TTC549 (cell line): ENCODE results near the gene TAS2R60.
"Not testable (repeated sequence)": the region's sequence is repeated elsewhere in the genome, so short reads cannot be mapped to it uniquely, and the experiment has no call there.

ENCODE experiments used
- FAIRE-seq: peaks from 2 replicates; lab custom pipeline; 2012; peaks lifted over from hg19 to GRCh38; lab: Jason Lieb, UNC

Gene TAS2R60

GRCh38 chr7:143411976-143412708, 31.1 kb upstream of the TAS2R60 start:
- FAIRE-seq, result no peak

DNA sequence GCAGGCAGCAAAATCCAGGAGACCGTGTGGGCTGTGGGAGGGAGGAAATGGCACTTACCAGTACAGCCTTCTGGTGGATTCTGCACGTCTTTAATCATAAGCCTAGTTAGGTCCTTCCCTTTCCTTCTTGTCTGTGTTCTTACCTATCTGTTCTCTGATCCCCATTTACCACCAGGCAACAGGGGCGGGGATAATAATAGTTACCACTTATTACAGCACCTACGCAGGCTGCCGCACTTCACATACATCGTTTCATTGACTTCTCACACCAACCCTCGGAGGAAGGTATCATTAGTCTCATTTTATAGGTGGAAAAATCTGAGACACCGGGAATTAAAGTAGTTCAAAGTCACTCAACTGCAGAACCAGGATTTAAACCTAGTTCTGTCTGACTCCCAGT, 30.1 kb upstream of the TAS2R60 start:
- FAIRE-seq, result no peak

DNA sequence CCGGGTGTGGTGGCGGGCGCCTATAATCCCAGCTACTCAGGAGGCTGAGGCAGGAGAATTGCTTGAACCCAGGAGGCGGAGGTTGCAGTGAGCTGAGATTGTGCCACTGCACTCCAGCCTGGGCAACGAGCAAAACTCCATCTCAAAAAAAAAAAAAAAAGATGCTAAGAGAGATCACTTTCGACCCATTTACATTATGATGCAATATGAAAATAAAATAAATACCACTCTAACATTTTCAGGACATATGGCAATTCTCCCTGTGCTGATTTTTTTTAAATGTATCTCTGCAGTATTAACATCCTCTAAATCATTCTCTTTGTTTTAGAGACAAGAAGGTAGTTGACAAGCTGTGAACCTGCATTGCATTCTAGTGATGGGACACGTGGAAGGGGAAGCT, 28.0 kb upstream of the TAS2R60 start:
- FAIRE-seq, result not testable (repeated sequence)

GRCh38 chr7:143415742-143416397, 27.4 kb upstream of the TAS2R60 start:
- FAIRE-seq, result no peak

GRCh38 chr7:143416565-143417149, 26.6 kb upstream of the TAS2R60 start:
- peak; percentile 51 for FAIRE-seq

DNA sequence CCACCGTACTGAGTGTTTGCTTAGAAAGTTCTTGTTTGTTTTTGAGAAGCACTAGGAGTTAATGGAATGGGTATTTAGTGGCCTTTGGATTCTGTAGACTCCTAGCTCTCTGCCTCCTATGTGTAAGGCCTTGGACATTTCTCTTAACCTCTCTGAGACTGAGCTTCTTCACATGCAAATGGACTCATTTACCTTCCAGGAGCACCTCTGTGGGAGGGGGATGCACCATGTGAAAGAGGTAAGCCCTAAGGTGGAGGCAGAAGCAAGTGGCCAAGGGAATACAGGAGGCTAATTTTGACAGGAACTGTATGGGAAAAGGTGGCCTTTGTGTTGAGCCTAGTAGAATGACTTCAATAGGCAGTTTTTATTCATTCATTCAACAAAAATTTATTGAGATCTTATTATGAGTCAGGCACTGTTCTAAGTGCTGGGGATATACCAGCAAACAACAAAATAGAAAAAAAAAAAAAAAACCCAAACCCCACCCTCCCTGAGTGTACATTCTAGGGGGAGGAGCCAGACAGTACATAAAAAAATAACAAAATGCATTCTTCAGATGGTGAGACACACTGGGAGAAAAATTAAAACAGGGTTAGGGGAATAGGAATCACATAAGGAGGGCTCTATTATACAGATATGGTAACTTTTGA, 25.4 kb upstream of the TAS2R60 start:
- no peak for FAIRE-seq

DNA sequence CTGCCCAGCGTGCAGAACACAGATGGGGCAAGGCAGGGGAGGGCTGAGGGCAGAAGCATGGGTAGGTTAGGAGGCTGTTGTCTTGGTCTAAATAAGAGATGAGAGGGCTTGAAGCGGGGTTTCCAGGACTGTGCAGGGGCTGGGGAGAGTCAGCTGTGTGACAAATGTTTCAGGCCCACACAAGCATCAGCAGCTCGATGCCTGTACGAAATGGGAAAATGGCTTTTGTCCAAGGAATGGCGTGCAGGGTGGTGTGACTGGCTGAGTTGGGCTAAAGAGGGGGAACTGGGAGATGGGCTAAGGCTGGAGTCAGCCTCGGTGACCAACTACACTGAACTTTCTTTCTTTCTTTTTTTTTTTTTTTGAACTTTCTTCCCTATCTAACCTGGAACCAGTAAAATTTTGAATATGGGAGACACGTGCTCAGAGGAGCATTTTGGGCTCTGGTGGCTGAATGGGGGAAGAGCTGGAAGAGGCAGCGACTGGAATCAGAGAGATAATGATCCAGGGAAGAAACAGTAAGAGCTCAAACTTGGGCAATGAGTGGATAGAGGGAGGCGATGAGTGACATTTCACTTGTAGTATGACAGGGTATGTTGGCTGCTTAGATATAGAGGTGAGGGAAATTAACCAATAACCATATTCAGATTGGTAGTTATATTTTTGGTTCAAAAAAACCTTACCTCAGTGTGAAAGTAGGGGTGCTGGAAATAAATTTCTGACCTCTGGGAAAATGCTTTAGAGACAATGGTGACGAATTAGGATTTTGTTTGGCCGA, 24.4 kb upstream of the TAS2R60 start:
- FAIRE-seq, result no peak

GRCh38 chr7:143419880-143420279, 23.4 kb upstream of the TAS2R60 start:
- no peak for FAIRE-seq

DNA sequence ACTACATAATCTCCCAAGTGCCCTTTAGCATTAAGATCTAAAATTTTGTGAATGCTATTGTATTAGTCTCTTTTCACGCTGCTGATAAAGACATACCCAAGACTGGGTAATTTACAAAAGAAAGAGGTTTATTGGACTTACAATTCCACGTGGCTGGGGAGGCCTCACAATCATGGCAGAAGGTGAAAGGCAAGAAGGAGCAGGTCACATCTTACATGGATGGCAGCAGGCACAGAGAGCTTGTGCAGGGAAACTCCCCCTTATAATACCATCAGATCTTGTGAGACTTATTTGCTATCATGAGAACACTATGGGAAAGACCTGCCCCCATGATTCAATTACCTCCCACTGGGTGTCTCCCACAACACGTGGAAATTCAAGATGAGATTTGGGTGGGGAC, 22.6 kb upstream of the TAS2R60 start:
- not testable (repeated sequence) for FAIRE-seq

DNA sequence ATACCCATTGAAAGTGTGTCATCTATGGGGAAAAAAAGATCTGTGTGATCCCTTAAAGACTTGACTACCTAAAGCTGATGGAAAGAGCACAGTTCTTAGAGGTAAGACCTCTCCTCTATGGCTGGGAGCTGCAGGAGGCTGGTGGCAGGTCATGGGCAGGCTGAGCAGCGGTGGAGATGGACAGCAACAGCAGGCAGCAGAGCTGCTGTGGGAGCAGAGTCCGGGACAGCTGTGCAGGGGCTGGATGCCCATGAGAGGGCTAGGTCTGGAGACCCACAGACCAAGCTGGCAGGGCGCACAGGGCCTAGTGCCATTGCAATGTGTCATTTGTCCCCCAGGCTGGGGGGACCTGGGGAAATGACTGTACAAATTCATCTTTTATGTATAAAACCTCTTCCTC, 21.2 kb upstream of the TAS2R60 start:
- no peak for FAIRE-seq

- FAIRE-seq, result not testable (repeated sequence)
Measured at GRCh38 chr7:143424476-143424875, 18.8 kb upstream of the TAS2R60 start.

DNA sequence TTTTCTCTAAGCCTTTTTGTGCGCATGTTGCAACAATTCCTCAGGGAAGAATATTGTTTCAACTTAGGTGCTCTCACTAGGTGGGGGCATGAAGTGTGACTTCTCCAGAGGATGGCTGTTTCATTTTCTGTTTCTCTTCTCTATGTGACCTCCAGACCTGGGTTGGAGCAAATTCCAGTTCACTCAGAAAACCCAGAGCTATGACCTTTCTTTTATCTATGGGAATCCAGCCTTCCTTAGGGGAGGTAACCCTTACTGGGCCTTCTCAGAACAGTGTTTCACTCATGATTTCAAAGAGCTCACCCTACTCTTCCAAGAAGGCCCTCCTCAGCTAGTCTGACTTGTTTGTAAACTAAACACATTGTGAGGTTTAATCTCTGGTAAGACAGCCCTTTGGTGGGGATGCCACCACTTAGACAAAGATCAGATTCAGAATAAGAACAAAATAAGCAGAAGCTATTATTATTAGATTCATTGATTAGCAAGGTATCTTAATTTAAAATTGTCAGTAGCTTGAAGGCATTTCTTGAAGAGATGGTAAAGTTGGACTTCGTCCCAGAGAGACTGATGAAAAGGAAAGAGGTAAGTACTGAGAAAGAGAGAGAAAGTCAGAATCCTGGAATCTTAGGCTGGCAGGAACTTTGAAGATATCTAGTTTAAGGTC, 16.6 kb upstream of the TAS2R60 start:
- FAIRE-seq, result no peak

DNA sequence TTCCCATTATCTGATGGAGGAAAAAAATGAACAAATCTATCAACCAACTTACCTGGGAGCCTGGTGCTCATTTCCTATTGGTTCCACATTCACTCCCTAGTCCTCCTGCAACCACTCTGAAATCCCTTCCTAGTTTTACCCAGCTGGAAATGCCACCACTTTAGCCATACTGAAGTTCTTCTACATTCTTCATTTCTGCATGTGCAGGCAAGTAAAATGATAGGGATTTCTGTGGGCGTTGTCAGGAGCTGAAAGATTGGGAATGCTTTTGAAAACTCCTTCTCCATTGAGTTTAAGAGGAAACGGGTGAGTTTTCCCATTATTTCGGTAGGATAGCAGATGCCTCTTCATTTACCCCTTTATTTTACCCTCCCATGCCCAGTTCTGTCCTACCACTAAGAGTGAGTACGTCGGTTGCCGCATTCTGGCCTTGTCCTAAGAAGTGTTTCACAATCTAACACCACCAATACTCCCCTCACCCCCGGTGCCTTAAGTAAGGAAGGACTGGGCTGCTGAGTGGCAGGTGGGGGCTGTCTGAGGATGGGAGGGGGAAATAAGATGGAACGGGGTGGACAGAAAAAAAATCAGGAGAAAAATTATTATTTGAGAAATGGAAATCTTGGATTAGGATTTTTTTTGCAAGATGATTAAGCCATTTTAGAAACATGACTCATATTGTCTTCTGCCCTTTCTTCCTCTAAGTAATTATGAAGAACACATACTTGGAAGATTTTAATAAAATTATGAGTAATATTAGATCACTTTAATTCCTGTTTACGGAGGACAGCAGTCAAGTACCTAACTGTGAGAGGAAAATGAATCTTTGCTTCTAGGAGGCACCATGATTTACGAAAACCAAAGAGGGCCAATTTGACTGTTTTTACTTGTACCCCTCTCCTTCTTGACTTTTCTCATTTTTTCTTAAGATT, 13.2 kb upstream of the TAS2R60 start:
- FAIRE-seq, result no peak

GRCh38 chr7:143431109-143431508, 12.1 kb upstream of the TAS2R60 start:
- FAIRE-seq, result no peak

- no peak for FAIRE-seq
Measured at GRCh38 chr7:143433759-143434158, 9.5 kb upstream of the TAS2R60 start.

GRCh38 chr7:143434660-143435059, 8.6 kb upstream of the TAS2R60 start:
- no peak for FAIRE-seq

DNA sequence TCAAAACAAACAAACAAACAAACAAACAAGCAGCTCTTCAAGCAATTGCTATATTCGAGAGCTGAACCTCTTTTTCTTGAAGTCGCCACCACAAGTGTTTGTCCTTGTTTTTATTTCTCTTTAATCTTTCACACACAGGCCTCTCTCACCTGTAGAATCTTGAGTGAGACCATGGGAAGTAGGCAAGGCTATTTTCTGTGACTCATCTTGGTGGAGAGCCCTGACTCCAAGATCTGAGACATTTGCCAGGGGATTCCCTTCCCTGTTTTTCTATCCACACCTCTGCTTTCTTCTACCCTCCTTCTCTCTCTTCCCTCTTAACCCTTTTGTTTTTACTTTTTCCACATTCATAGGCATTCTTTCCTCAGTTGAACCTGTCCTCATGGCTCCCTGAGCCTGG, 8.0 kb upstream of the TAS2R60 start:
- no peak for FAIRE-seq

DNA sequence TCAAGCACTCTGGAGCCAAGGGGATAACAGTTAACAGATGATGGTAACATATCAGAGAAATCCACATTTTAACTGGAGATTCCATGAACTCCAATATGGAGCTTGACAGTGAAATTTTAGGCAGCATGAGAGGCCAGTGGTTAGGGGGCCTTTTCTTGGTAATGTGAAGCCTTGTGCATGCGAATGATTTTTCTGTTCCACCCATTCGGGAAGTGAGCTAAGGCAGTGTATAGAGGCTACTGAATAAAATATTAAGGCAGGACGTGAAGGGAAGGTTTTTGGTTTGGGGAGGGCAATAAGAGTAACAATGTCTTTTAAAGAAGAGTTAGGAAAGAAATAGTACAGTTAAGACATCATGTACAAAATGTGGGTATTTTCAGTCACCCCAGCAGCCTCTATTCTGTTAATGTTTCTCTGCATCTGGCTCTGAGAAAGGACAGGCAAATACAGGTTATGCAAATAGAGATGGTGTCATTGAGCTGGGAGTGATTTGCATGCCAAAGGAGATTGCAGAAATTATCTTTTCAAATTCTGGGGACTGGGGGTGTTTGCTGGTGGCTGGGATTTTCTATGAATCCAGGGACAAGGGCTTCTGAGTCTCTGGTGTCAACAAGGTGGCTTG, 6.8 kb upstream of the TAS2R60 start:
- FAIRE-seq, result no peak

DNA sequence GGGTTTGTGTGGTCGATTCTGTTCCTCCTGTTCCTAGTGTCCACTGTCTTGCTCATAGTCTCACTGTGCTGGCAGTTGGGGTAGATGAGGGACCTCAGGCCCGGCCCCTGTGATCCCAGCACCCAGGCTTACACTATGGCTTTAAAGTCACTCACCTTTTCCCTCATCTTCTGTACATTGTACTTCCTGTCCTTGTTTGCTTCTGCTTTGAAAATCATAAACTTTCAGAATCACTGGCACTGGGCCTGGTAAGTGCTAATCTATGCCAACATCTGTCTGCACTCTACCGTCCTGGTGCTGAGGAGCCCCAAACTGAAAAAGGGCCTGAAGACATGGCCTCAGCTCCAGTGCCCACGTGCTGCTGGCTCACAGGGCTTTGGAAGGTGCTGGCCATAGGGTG, 5.7 kb upstream of the TAS2R60 start:
- FAIRE-seq, result no peak

DNA sequence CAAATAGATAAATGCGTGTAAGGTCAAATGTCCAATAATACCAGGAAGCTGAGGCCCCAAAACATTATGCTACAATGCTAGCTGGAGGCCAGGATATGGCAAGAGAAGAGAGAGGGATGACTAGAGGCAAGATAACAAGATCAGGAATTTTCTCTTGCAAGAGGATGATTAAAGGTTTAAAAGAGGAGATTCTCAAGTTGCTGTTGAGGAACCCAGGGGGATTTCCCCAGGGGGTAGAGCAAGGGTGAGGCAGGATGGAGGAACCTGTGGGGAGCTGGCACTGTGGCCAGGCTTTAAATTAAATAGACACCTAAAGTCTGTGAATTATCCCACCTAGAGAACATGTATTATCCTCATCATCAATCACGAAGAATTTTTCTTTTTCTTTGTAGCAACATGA, 3.4 kb upstream of the TAS2R60 start:
- no peak for FAIRE-seq
